K562 (cell line): ENCODE results near the gene BICDL1. TPM values are rescaled to one million over a fixed set of nuclear protein-coding genes. Genes with fewer than 3 reads are reported as not detected.
A peak's percentile ranks its signal among the peaks of the same experiment; 100 is the strongest.

Experiments
- ATAC-seq: fragments of 200-7000 bp; cut with Tn5 transposase; 3 replicates; pipeline ENCODE4 v1.9.1; 2020; ENCODE audit warnings: moderate library complexity
- BruUV-seq: library from RNA; stranded (reverse); fragments of 400-500 nt; replicated peaks from 2 replicates; lab custom pipeline; 2021; lab: Mats Ljungman, UMichigan
- CTCF ChIA-PET: fragments of 300-600 bp; formaldehyde crosslinking; extraction: SDS; loops from one replicate; lab custom pipeline; 2021; ENCODE audit warnings: low intra/inter-chr PET ratio; lab: Yijun Ruan, JAX
- POLR2A ChIA-PET: fragments of 300-600, 350-650 bp; sonication (Branson Sonifier 250); formaldehyde crosslinking; extraction: SDS; loops from one replicate; lab custom pipeline; 2021; ENCODE audit warnings: antibody characterized with exemption, inconsistent platforms; lab: Yijun Ruan, JAX
- DNase-seq, 4 experiments: peaks; one replicate each; pipeline versions ENCODE4 v3.0.0 to v3.0.0-alpha.2; 2011 to 2018; ENCODE audit warnings: low spot score in 3 of 4, mixed read lengths in 3 of 4; ENCODE audit errors: extremely low read depth in 1 of 4
- FAIRE-seq: peaks from 2 replicates; lab custom pipeline; 2011; peaks lifted over from hg19 to GRCh38; lab: Jason Lieb, UNC
- H2AFZ ChIP-seq: 2 replicates; pipeline ENCODE4 v1.6.0; 2011; ENCODE audit warnings: low read depth, low read length, control low read depth, inconsistent platforms
- H3K27ac ChIP-seq: fragments of 200-600 bp; 3 replicates; pipeline ENCODE4 v1.8.0; 2011; ENCODE audit warnings: low read depth, mild to moderate bottlenecking, control low read depth, inconsistent platforms, low read length, moderate library complexity, mixed read lengths; ENCODE audit errors: extremely low read depth
- H3K27me3 ChIP-seq, 2 experiments: fragments of 300-600 bp in 1 of 2; 2 replicates in 1 of 2; 3 replicates in 1 of 2; pipeline versions ENCODE4 v1.6.0 to v1.8.0; 2011; ENCODE audit warnings: inconsistent platforms in 2 of 2, low read length in 2 of 2, mild to moderate bottlenecking in 1 of 2, mixed read lengths in 1 of 2, moderate library complexity in 1 of 2; ENCODE audit not compliant: control insufficient read depth in 2 of 2, insufficient read depth in 2 of 2
- H3K36me3 ChIP-seq: fragments of 300-600 bp; 3 replicates; pipeline ENCODE4 v1.8.0; 2011; ENCODE audit warnings: mild to moderate bottlenecking, low read length, inconsistent platforms; ENCODE audit not compliant: control insufficient read depth, insufficient read depth
- H3K4me1 ChIP-seq, 2 experiments: fragments of 200-600 bp in 1 of 2; replicated peaks in 1 of 2; 2 replicates in 1 of 2; 3 replicates in 1 of 2; pipeline versions ENCODE4 v1.5.1 to v1.8.0; 2011; ENCODE audit warnings: inconsistent platforms in 2 of 2, low read length in 2 of 2, mild to moderate bottlenecking in 1 of 2, mixed read lengths in 1 of 2, moderate library complexity in 1 of 2; ENCODE audit not compliant: control insufficient read depth in 2 of 2, insufficient read depth in 2 of 2
- H3K4me2 ChIP-seq: 2 replicates; pipeline ENCODE4 v1.6.1; 2011; ENCODE audit warnings: low read length, control low read depth, inconsistent platforms, mixed read lengths; ENCODE audit not compliant: insufficient read depth
- H3K4me3 ChIP-seq: fragments of 200-600 bp; sonication (generic), shearing (Covaris generic); 2 replicates; pipeline ENCODE4 v1.5.1; 2016; ENCODE audit warnings: control low read depth, inconsistent platforms
- H3K79me2 ChIP-seq: fragments of 200-600 bp; 3 replicates; pipeline ENCODE4 v1.8.0; 2011; ENCODE audit warnings: low read length, inconsistent platforms; ENCODE audit not compliant: control insufficient read depth, insufficient read depth
- H3K9ac ChIP-seq, 2 experiments: 2 replicates each; pipeline versions ENCODE4 v1.6.0 to v1.6.1; 2011; ENCODE audit warnings: low read depth in 2 of 2, low read length in 2 of 2, control low read depth in 1 of 2, inconsistent platforms in 1 of 2, mild to moderate bottlenecking in 1 of 2, mixed read lengths in 1 of 2; ENCODE audit not compliant: insufficient read depth in 1 of 2
- H3K9me1 ChIP-seq: one replicate; pipeline ENCODE4 v1.6.0; 2011; ENCODE audit warnings: inconsistent platforms, mild to moderate bottlenecking, low read length, moderate library complexity; ENCODE audit not compliant: control insufficient read depth, insufficient read depth
- H3K9me3 ChIP-seq: replicated peaks from 2 replicates; pipeline ENCODE4 v1.5.1; 2011; ENCODE audit warnings: low read depth, low read length, inconsistent platforms; ENCODE audit not compliant: control insufficient read depth, insufficient read depth
- H4K20me1 ChIP-seq: replicated peaks from 2 replicates; pipeline ENCODE4 v1.6.1; 2011; ENCODE audit warnings: low read length, inconsistent platforms, mixed read lengths; ENCODE audit not compliant: control insufficient read depth, insufficient read depth
- ATF1 ChIP-seq, 2 experiments: fragments of 450-650 bp in 1 of 2; IDR thresholded peaks; 2 replicates each; pipeline ENCODE4 v1.6.1; 2016; ENCODE audit warnings: missing compliant biosample characterization in 1 of 2, missing genetic modification characterization in 1 of 2
- ETS2 ChIP-seq: IDR thresholded peaks from 2 replicates; pipeline ENCODE4 v1.6.1; 2016; ENCODE audit warnings: borderline replicate concordance, missing genetic modification characterization, mild to moderate bottlenecking, moderate library complexity, missing compliant biosample characterization; ENCODE audit not compliant: poor library complexity, severe bottlenecking
- FOSL1 ChIP-seq: fragments of 200-800 bp; sonication (Bioruptor generic); conservative IDR thresholded peaks from 2 replicates; pipeline ENCODE4 v1.6.1; 2016; ENCODE audit warnings: missing genetic modification characterization, missing compliant biosample characterization
- MXI1 ChIP-seq: IDR thresholded peaks from 2 replicates; pipeline ENCODE4 v1.6.1; 2011; ENCODE audit warnings: low read depth, mild to moderate bottlenecking, improper control_type of control experiment, low read length
- NBN ChIP-seq: fragments of 450-650 bp; IDR thresholded peaks from 2 replicates; pipeline ENCODE4 v1.6.1; 2016; ENCODE audit warnings: low read depth, mild to moderate bottlenecking
- POLR2G ChIP-seq: fragments of 200-400 bp; formaldehyde crosslinking; IDR thresholded peaks from 2 replicates; pipeline ENCODE4 v1.6.1; 2017; ENCODE audit warnings: low read depth, mild to moderate bottlenecking, antibody characterized with exemption, low read length, moderate library complexity
- RBM14 ChIP-seq: fragments of 200-400 bp; formaldehyde crosslinking; IDR thresholded peaks from 2 replicates; pipeline ENCODE4 v1.6.1; 2018; ENCODE audit warnings: low read depth, mild to moderate bottlenecking, low read length, moderate library complexity, borderline replicate concordance; ENCODE audit not compliant: insufficient read depth
- RFX7 ChIP-seq: fragments of 250-450 bp; sonication (Bioruptor Pico); IDR thresholded peaks from 2 replicates; pipeline ENCODE4 v1.5.1; 2021; ENCODE audit warnings: mild to moderate bottlenecking
- SMAD3 ChIP-seq: fragments of 450-650 bp; formaldehyde crosslinking; conservative IDR thresholded peaks from 2 replicates; pipeline ENCODE4 v1.4.0; 2020; ENCODE audit warnings: mild to moderate bottlenecking
- SPI1 ChIP-seq: IDR thresholded peaks from 2 replicates; pipeline ENCODE4 v1.6.1; 2011; ENCODE audit warnings: low read depth, low read length, control low read depth, borderline replicate concordance
- ZKSCAN1 ChIP-seq: fragments of 150-350 bp; IDR thresholded peaks from 2 replicates; pipeline ENCODE4 v1.6.1; 2016; ENCODE audit warnings: low read depth, low read length
- ZNF398 ChIP-seq: fragments of 250-450 bp; sonication (Bioruptor Pico); IDR thresholded peaks from 2 replicates; pipeline ENCODE4 v1.8.0; 2021; ENCODE audit warnings: moderate library complexity, mild to moderate bottlenecking, inconsistent platforms
- WGBS: fragments of 100-300 bp; shearing (Covaris generic); methylation state at CpG from one replicate; pipeline ENCODE4 v1.1.6; 2016; ENCODE audit warnings: low coverage, mixed read lengths; ENCODE audit not compliant: insufficient coverage; ENCODE audit errors: missing lambda C conversion rate; 5-methylcytosine and 5-hydroxymethylcytosine counted together
- in situ Hi-C: fragments of 300-500 bp; cut with MboI; formaldehyde crosslinking; loops from 4 replicates; pipeline ENCODE4 v1.15.0; 2018; ENCODE audit warnings: inconsistent platforms, mixed read lengths
- intact Hi-C: fragments of 100-400 bp; cut with micrococcal nuclease; formaldehyde crosslinking; loops from 2 replicates; pipeline ENCODE4 v1.14.2; 2022
- polyA plus RNA-seq, 8 experiments: library from polyadenylated mRNA; depleted of rRNA in 4 of 8; stranded (reverse) in 5 of 8; unstranded in 3 of 8; fragments of >200 nt; fragmentation: Nextera tagmentation in 2 of 8; fragmentation: Illumina TruSeq in 1 of 8; extraction: Ambion mirVana in 2 of 8; extraction: Trizol in 1 of 8; gene quantifications; 2 replicates each; pipeline versions ENCODE4 v1.2.1 to v1.2.3, GENCODE V29; 2011 to 2014; ENCODE audit warnings: inconsistent platforms in 1 of 8, missing spikeins in 1 of 8
- total RNA-seq, 7 experiments: library from RNA; depleted of rRNA in 6 of 7; stranded (reverse); fragments of >200 nt in 6 of 7; fragmentation: Illumina TruSeq in 2 of 7; extraction: Trizol in 2 of 7; gene quantifications; 2 replicates each; pipeline versions ENCODE4 v1.2.1 to v1.2.3, GENCODE V29; 2011 to 2021; ENCODE audit warnings: low replicate concordance in 1 of 7

Gene BICDL1
- total and polyA plus RNA-seq, 9 of the 15 experiments (the other 6 are each of a cell fraction or from before 2014, with no cell fraction given), result 0.06 to 2.0 (median 0.58) TPM

- Histone ChIP-seq H3K4me2 (0 out of 2 replicates have a peak overlapping the region, but pooled peaks have one; percentile 27), H3K79me2 (no peaks in the 10 kb centered on the region), H3K27me3 (peaks cover 14 to 16% of the 10 kb centered on the region in 2 experiments), H3K4me3 (no peak overlapping the region), H3K4me1 (peaks cover 0 to 20% of the 10 kb centered on the region in 2 experiments; a peak in 2 of 5 replicates), H4K20me1 (peaks cover 5% of the 10 kb centered on the region; the same call in 1 of the 2 replicates), H3K27ac (no peak overlapping the region), H3K9me1 (no peaks in the 10 kb centered on the region), H2AFZ (no peak overlapping the region), H3K9me3 (no peaks in the 10 kb centered on the region), H3K9ac (no peak overlapping the region), H3K36me3 (no peaks in the 10 kb centered on the region)
- BruUV-seq, result no TSS peak
- WGBS, result 15% methylated on average over 12 of the region's 12 CpGs
- ChIA-PET POLR2A (interaction anchor here (0.7 to 2.6 kb wide), 5 partner anchors 17 to 302 kb away, joined by 3 to 15 read pairs (median 3); partner anchors contain the start of genes RNU4-1 and RNU4-2), CTCF (no interaction called here)
- intact Hi-C loops (no loop called here), in situ Hi-C loops (no loop called here)
- ATAC-seq (no peak), FAIRE-seq (no peak), DNase-seq (no peak)
- peak; percentile 77 for TF ChIP-seq SPI1
- no peak for TF ChIP-seq ZKSCAN1
Measured at GRCh38 chr12:119990382-119990874, 1.4 kb downstream of the BICDL1 start.

GRCh38 chr12:119992129-119992705 is 3.2 kb downstream of the BICDL1 start:
- intact Hi-C loops (no loop called here), in situ Hi-C loops (no loop called here)
- DNase-seq (no peak), FAIRE-seq (no peak), ATAC-seq (no peak)
- H2AFZ ChIP-seq, result no peak overlapping the region
- H3K9me3 ChIP-seq, result no peaks in the 10 kb centered on the region
- POLR2A ChIA-PET, result no interaction called here
- peaks cover 5% of the 10 kb centered on the region; the same call in 1 of the 2 replicates for H4K20me1 ChIP-seq
- H3K9me1 ChIP-seq, result no peaks in the 10 kb centered on the region
- H3K36me3 ChIP-seq, result no peaks in the 10 kb centered on the region
- no TSS peak for BruUV-seq
- WGBS, result 4% methylated on average over 5 of the region's 5 CpGs
- H3K27me3 ChIP-seq, result peaks cover 18 to 23% of the 10 kb centered on the region in 2 experiments
- no peak overlapping the region for H3K9ac ChIP-seq
- H3K27ac ChIP-seq, result no peak overlapping the region
- peaks cover 0 to 20% of the 10 kb centered on the region in 2 experiments; a peak in 2 of 5 replicates for H3K4me1 ChIP-seq
- CTCF ChIA-PET, result no interaction called here
- no peak overlapping the region for H3K4me2 ChIP-seq
- H3K79me2 ChIP-seq, result no peaks in the 10 kb centered on the region
- H3K4me3 ChIP-seq, result no peak overlapping the region
- TF ChIP-seq ZNF398 (no peak), MXI1 (no peak), FOSL1 (tag) (no peak), RBM14 (no peak), SMAD3 (no peak), ATF1 (CRISPR knock-in tag; IDR thresholded peaks at IDR 0.05) (no peak), ATF1 (tag; IDR thresholded peaks at IDR 0.05) (no peak), ETS2 (tag) (no peak), NBN (no peak), RFX7 (CRISPR knock-in tag) (no peak), POLR2G (no peak)
